Karpas-422 (cell line): Measurements from ENCODE around the gene ATP6AP1. TPM values are rescaled to one million over a fixed set of nuclear protein-coding genes. Genes with fewer than 3 reads are reported as not detected.

Experiments
- small RNA-seq: library from RNA; depleted of rRNA; stranded (forward); fragments of <200 nt; gene quantifications from one replicate; pipeline ENCODE3, GENCODE V24; 2014
- total RNA-seq: library from RNA; depleted of rRNA; stranded (reverse); fragments of >200 nt; shearing (Covaris generic); gene quantifications from 2 replicates; pipeline ENCODE4 v1.2.3, GENCODE V29; 2014; ENCODE audit warnings: low replicate concordance; rRNA removed

Gene ATP6AP1
- total RNA-seq, 1 experiment from 2014 or later: 40.0 TPM

Small RNA genes lying within 50 kb of the gene (small RNA-seq; reads per million reads assigned to genes)
- gene MIR6858 (not detected), gene SNORA70 (not detected)

Other genes starting within 250 kb of the ATP6AP1 start
- not detected in 2 replicates for gene OPN1MW, start 246.1 kb upstream of the ATP6AP1 start, total RNA-seq
- gene OPN1MW2, start 208.9 kb upstream of the ATP6AP1 start, total RNA-seq: not detected in 2 replicates
- gene OPN1MW3, start 171.1 kb upstream of the ATP6AP1 start, total RNA-seq: not detected in 2 replicates
- gene TEX28, start 133.6 kb upstream of the ATP6AP1 start, total RNA-seq: not detected in 2 replicates
- gene TKTL1, start 132.9 kb upstream of the ATP6AP1 start, total RNA-seq: not detected in 2 replicates
- 46.3 and 89.6 TPM in 2 replicates for gene FLNA, start 54.0 kb upstream of the ATP6AP1 start, total RNA-seq
- 19.5 and 20.7 TPM in 2 replicates for gene EMD, start 49.4 kb upstream of the ATP6AP1 start, total RNA-seq
- 4,110 and 4,432 TPM in 2 replicates for gene RPL10, start 30.3 kb upstream of the ATP6AP1 start, total RNA-seq
- gene DNASE1L1, start 19.4 kb upstream of the ATP6AP1 start, total RNA-seq: 17.6 and 30.8 TPM in 2 replicates
- gene TAFAZZIN, start 17.1 kb upstream of the ATP6AP1 start, total RNA-seq: 22.1 and 39.0 TPM in 2 replicates
- gene GDI1, start 8.5 kb downstream of the ATP6AP1 start, total RNA-seq: 52.7 and 88.3 TPM in 2 replicates
- 18.9 and 49.5 TPM in 2 replicates for gene FAM50A, start 15.5 kb downstream of the ATP6AP1 start, total RNA-seq
- 7.2 and 15.8 TPM in 2 replicates for gene PLXNA3, start 29.6 kb downstream of the ATP6AP1 start, total RNA-seq
- 51.8 and 73.5 TPM in 2 replicates for gene LAGE3, start 50.6 kb downstream of the ATP6AP1 start, total RNA-seq
- 30.4 and 52.2 TPM in 2 replicates for gene UBL4A, start 57.9 kb downstream of the ATP6AP1 start, total RNA-seq
- gene SLC10A3, start 62.0 kb downstream of the ATP6AP1 start, total RNA-seq: 30.5 and 32.1 TPM in 2 replicates
- 14.0 and 36.4 TPM in 2 replicates for gene FAM3A, start 87.6 kb downstream of the ATP6AP1 start, total RNA-seq
- gene G6PD, start 118.2 kb downstream of the ATP6AP1 start, total RNA-seq: 24.3 and 36.1 TPM in 2 replicates
- 8.1 and 14.3 TPM in 2 replicates for gene IKBKG, start 118.9 kb downstream of the ATP6AP1 start, total RNA-seq
- gene CTAG1A, start 156.5 kb downstream of the ATP6AP1 start, total RNA-seq: not detected in 2 replicates
- not detected in 2 replicates for gene CTAG1B, start 190.6 kb downstream of the ATP6AP1 start, total RNA-seq
- 15.5 TPM in 1 of 2 replicates, not detected in the other for gene CTAG2, start 224.9 kb downstream of the ATP6AP1 start, total RNA-seq